Right ventricle myocardium superior (tissue), 1 donor: ENCODE data around the gene C1QTNF2. TPM values are rescaled to one million over a fixed set of nuclear protein-coding genes. Genes with fewer than 3 reads are reported as not detected.

ENCODE experiments used
- ATAC-seq: fragments of 200-7000 bp; cut with Tn5 transposase; one replicate; pipeline ENCODE4 v1.9.1; 2020; ENCODE audit warnings: mild to moderate bottlenecking; ENCODE audit not compliant: poor library complexity
- DNase-seq: peaks from one replicate; pipeline ENCODE4 v3.0.0-alpha.2; 2020
- intact Hi-C: fragments of 100-400 bp; cut with DNase I; formaldehyde crosslinking; loops from one replicate; pipeline ENCODE4 v1.11.2; 2022
- long read RNA-seq: library from polyadenylated mRNA; unstranded; transcript quantifications from one replicate; pipeline ENCODE4 v2.0.0, GENCODE V29; 2021
- total RNA-seq: library from RNA; stranded (reverse); fragmentation: NEBNext Ultra II Directional; extraction: Animal tissue kit (Norgen Biotek cat#: 25700); gene quantifications from one replicate; pipeline ENCODE4 v1.2.1, GENCODE V29; 2021
- donor health status: DM: no; HTN: yes; CAD: no; lungs with severe emphysema.

Gene C1QTNF2, protein sequence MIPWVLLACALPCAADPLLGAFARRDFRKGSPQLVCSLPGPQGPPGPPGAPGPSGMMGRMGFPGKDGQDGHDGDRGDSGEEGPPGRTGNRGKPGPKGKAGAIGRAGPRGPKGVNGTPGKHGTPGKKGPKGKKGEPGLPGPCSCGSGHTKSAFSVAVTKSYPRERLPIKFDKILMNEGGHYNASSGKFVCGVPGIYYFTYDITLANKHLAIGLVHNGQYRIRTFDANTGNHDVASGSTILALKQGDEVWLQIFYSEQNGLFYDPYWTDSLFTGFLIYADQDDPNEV
- total RNA-seq, result 1.6 TPM
- long read RNA-seq, transcript C1QTNF2-201 (3 exons, 2,414 nt), result major isoform, 5 of 5 reads
- long read RNA-seq, partial matches to known transcripts, result 0 of 5 reads
- long read RNA-seq, other reads (novel, unspliced or antisense), result 0 of 5 reads

- ATAC-seq, result peak; percentile 92
- DNase-seq, result peak; percentile 76
- intact Hi-C loops, result no loop called here
Observed at GRCh38 chr5:160369990-160370712, at the start of gene C1QTNF2. Gene C1QTNF2 (minus strand): TSS chr5:160370626. CDS start chr5:160355011, 15,615 bp downstream.

- DNase-seq, result no peak
- intact Hi-C loops, result no loop called here
- no peak for ATAC-seq
Observed at GRCh38 chr5:160420331-160420610, 49.8 kb upstream of the C1QTNF2 start.

- intact Hi-C loops, result no loop called here
- ATAC-seq, result no peak
- no peak for DNase-seq
Observed at GRCh38 chr5:160419458-160420330, 49.3 kb upstream of the C1QTNF2 start.

DNA sequence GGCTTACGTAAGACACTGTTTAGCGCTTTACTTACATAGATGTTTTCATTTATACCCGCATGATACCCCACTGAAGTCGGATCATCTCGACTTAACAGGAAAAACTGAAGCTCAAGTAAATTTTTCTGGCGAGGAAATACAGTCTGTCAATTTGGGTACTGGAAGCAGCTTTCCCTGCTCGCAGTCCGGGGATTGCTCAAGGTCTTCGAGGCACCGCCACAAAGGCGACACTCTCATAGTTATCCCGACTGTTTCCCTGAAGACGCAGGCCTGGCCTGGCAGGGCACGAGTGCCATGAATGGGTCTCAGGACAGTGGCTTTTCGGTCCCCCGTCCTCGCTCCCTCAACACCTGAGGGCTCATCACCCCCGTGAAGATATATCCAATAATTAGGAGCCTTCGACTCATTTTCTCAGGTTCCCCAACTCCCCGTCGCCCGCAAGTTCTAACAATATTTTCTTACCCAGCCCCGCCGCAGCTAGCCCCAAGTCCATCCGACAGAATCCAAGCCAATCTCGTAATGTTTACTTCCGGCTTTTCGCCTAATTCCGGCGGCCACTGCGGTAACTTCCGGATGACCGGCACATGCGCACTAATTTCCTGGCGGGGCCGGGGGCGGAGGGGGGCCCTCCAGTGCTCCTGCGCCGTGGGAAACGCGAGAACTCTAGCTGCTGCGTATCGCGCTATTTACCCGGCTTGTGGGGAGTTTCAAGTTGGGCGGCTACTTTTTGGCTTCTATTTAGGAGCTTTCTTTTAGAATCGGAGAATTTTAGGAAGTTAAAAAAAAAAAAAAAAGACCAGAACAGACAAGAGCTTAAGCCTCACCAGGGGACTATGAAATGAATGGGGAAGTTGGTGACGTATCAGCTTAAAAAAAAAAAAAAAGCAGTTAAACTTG is 48.4 kb upstream of the C1QTNF2 start, which contains the start of gene SLU7:
TSS of gene SLU7 (minus strand) at position 521 of the 897 bp plus-strand sequence. CDS start 3,787 bp downstream, outside the sequence.
- ATAC-seq (peak; percentile 96), DNase-seq (peak; percentile 95)
- intact Hi-C loops, result no loop called here

DNA sequence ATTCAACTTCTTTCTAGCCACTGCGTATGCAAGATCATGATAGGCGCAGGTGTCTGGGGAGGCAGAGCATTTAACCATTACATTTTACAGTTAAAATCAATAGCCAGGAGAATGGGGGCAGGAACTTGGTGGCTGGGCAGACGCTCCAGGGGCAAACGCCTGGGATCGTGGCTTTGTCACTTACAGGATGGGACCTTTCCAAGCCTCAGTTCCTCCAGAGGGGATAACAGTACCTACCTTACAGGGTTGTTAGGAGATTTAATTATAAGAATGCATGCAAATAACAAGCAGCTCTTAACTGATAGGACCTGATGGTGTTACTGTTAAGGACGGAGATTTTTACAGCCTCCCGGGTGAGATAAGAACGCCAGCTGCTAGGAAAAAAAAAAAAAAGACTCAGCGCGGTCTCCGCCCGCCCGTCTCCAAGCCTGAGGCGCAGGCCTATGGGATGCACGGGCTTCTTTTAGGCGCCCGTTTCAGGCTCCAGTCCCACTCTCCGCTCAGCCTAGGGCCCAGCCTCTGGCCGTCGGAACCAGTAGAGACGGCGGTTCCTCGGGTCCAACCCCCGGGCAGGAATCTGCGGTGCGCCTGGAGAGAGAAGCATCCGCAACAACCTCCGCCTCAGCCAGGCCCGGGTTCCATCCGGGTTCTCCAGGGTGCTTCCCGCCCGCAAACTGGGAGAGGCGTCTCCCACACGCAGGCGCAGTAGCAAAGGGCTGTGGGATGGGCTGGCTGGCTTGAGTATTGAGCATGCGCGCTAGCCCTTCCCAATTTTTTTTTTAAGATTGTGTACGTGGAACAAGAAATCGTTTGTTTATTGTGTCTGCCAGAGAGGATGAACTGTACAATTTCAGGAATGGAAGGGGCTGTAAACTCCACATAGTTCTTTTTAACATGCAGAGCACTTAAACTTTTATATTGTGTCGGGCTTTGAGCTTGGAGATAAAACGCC is 29.3 kb upstream of the C1QTNF2 start, which contains the start of gene FAM200C:
TSS of gene FAM200C (minus strand) at position 653 of the 952 bp plus-strand sequence. CDS start 4,564 bp downstream, outside the sequence.
- intact Hi-C loops, result loop anchor here (10.0 kb wide), 1 partner anchor 375 kb away; no protein-coding TSS in a partner anchor
- DNase-seq (peak; percentile 93), ATAC-seq (peak; percentile 99)

GRCh38 chr5:160398806-160399205 is 28.4 kb upstream of the C1QTNF2 start:
- DNase-seq (no peak), ATAC-seq (no peak)
- intact Hi-C loops, result loop anchor here (10.0 kb wide), 1 partner anchor 374 kb away; no protein-coding TSS in a partner anchor

DNA sequence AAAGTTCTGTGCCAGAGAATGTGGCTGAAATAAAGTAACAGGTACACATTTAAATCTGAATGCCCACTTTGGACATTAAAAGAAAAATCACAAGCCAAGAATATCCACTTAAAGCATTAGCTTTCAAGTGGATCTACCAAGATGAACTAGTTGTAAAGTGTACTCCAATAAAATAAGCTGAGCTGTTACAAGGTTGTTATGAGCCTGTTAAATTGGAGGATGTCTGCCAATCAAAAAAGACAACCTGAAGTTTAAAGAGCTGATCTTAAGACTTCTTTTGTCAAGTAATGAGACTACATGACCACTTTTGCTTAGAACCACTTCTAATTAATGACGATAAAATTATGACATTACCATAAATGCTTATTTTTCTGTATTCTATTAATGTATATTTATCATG is 27.1 kb upstream of the C1QTNF2 start:
- DNase-seq (no peak), ATAC-seq (no peak)
- intact Hi-C loops, result loop anchor here (10.0 kb wide), 1 partner anchor 373 kb away; no protein-coding TSS in a partner anchor

DNA sequence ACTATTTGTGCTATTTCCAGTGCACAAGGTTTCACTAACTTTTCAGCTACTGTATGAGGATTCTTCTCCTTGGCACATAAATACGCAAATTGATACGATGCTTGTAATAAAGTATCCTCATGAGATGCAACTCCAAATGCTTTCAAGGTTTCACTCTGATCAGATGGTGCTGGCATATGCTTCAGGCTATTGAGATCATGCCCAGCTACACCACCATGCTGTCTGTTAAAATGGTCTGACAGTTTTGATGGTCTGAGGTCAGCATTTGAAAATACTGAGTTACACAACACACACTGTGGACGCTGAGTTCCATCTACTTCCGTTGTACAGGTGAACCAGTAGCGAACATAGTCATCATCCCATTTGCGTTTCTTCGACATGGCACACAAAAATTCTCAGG is 24.7 kb upstream of the C1QTNF2 start:
- intact Hi-C loops, result loop anchor here (10.0 kb wide), 1 partner anchor 370 kb away; no protein-coding TSS in a partner anchor
- DNase-seq, result no peak

GRCh38 chr5:160390787-160391696 is 20.6 kb upstream of the C1QTNF2 start:
- ATAC-seq (peak; percentile 53), DNase-seq (no peak)
- intact Hi-C loops, result loop anchor here (10.0 kb wide), 1 partner anchor 366 kb away; no protein-coding TSS in a partner anchor

More for the DNA sequence above, 24.7 kb upstream of the C1QTNF2 start:
- ATAC-seq, result no peak

- no peak for DNase-seq
- intact Hi-C loops, result no loop called here
- ATAC-seq, result no peak
Observed at GRCh38 chr5:160387445-160387844, 17.0 kb upstream of the C1QTNF2 start.

GRCh38 chr5:160385496-160385895 is 15.1 kb upstream of the C1QTNF2 start:
- ATAC-seq (no peak), DNase-seq (no peak)
- intact Hi-C loops, result no loop called here

GRCh38 chr5:160384681-160385080 is 14.3 kb upstream of the C1QTNF2 start:
- intact Hi-C loops, result no loop called here
- ATAC-seq, result no peak
- no peak for DNase-seq

DNA sequence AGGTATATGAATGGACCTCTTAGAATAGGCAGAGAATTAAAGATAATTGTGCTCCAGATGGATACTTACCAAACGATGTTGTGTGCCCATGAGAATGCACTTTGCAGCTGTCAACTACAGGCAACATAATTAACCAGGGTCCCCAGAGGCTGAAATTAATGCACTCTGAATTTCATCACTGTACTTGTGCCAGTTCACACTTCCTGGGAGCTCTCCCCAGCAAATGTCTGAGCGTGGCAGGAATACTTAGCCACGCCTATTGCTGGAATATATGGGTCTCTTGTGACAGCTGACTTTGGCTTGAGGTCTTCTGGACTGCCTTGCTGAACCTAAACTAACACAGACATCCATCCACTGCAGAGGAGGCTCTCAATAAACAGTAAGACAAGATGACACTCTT is 11.9 kb upstream of the C1QTNF2 start:
- DNase-seq, result no peak
- intact Hi-C loops, result no loop called here
- no peak for ATAC-seq

- ATAC-seq (no peak), DNase-seq (no peak)
- intact Hi-C loops, result no loop called here
Observed at GRCh38 chr5:160380041-160380440, 9.6 kb upstream of the C1QTNF2 start.

- ATAC-seq (peak; percentile 31), DNase-seq (no peak)
- intact Hi-C loops, result no loop called here
Observed at GRCh38 chr5:160379511-160379910, 9.1 kb upstream of the C1QTNF2 start.

DNA sequence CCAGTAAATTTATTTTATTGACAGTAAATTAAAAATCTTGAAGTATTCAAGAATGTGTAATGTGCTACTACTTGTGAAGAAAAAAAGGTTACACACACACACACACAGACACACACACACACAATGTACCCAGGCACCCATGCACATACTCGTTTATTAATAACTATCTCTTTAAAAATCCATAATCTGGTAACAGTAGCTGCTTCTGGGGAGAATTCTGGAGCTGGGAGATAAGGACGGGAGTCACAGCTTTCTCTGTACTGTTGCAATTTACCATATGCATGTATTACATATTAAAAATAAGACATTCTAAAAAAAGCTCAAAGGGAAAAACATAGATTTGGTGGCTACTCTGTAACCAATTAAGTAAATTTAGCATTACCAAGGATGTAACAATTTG is 7.9 kb upstream of the C1QTNF2 start:
- no peak for DNase-seq
- no peak for ATAC-seq
- intact Hi-C loops, result no loop called here
